GM12875 (cell line): ENCODE results near the gene SMIM31.

Experiments
- H3K4me3 ChIP-seq: one replicate; pipeline ENCODE4 v1.5.1; 2011; ENCODE audit warnings: low read depth, low read length, control low read depth
- TF ChIP-seq, protein P1 (sequence below): IDR thresholded peaks from 2 replicates; pipeline ENCODE4 v1.5.1; 2011; ENCODE audit warnings: low read depth, mild to moderate bottlenecking, control low read depth, inconsistent platforms, low read length, moderate library complexity, borderline replicate concordance; ENCODE audit not compliant: insufficient read depth

The SMIM31 gene

DNA sequence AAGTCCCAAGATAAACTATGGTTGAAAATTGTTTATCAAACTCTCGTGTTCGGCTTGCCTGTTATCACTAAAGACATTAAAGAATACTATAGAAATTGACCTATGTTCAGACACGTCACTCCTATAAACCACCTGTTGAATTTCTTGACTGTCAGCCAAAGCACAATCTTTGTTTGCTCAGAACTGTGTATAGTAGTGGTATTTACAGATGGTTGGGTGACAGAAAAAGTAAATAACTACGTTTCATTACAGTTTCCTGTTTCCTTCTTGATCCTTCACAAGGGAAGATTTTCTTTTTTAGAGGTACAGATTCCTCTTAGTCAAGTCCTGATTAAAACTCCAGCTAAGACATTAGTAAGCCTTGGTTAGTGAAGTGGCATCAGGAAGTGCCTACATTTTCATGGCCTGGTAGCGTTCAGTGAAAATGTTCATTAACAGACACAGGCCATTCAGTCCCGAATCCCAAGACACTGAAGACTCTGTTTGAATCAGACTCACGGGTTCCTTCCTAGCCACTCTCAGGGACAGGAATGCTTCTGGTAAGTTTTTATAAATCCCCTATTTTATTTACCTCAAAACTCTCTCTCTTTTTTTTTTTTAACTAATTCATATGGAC lies at the start of gene SMIM31:
Gene SMIM31, plus strand, starts transcription at position 259 of the 616 bp plus-strand sequence. CDS start 16,313 bp downstream, outside the sequence.
- TF ChIP-seq, protein P1, sequence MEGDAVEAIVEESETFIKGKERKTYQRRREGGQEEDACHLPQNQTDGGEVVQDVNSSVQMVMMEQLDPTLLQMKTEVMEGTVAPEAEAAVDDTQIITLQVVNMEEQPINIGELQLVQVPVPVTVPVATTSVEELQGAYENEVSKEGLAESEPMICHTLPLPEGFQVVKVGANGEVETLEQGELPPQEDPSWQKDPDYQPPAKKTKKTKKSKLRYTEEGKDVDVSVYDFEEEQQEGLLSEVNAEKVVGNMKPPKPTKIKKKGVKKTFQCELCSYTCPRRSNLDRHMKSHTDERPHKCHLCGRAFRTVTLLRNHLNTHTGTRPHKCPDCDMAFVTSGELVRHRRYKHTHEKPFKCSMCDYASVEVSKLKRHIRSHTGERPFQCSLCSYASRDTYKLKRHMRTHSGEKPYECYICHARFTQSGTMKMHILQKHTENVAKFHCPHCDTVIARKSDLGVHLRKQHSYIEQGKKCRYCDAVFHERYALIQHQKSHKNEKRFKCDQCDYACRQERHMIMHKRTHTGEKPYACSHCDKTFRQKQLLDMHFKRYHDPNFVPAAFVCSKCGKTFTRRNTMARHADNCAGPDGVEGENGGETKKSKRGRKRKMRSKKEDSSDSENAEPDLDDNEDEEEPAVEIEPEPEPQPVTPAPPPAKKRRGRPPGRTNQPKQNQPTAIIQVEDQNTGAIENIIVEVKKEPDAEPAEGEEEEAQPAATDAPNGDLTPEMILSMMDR, result no peak

DNA sequence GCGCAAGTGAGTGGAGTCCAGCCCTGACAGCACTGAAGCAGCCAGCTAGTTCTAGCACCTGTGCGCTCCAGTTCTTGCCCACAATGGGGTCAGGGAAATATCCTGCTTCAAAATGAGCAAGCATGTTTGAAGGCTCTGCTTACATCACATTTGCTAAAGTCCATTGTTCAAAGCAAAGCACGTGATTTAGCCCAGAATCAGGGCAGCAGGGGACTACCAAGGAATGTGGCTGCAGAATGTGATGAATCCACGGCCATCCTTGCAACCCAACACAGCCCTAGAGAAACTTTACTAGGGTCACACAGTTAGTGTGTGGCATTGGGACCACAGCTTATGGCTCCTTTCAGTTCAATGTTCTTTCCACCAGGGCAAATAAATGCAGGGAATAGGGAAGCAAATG lies 47.3 kb upstream of the SMIM31 start:
- TF ChIP-seq, protein P1, result no peak
- no peak overlapping the region for H3K4me3 ChIP-seq

More for the DNA sequence above, at the start of gene SMIM31:
- no peak within 1 kb of the TSS for H3K4me3 ChIP-seq

- TF ChIP-seq, protein P1, result peak; percentile 28; the same call in 1 of the 2 replicates
- H3K4me3 ChIP-seq, result no peak overlapping the region
Measured at GRCh38 chr4:164716901-164717300, 37.0 kb upstream of the SMIM31 start.

DNA sequence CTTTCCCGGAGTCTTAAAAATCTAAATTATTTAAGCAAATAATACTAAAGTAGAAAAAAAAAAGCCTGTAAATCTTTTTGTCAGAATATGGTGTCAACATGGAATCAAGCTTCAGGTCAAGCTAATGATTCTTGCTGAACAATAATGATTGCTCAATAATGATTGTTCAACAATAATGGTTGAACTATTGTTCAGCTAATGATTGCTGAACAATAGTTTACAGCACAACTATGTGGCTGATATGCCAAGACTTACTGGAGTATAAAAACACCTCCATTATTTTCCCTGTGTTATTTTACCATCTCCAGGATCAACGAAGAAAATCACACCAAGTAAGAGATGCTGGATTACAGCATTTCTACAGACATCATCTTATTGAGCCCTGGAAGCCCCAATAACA lies 35.1 kb upstream of the SMIM31 start:
- TF ChIP-seq, protein P1, result no peak
- no peak overlapping the region for H3K4me3 ChIP-seq

DNA sequence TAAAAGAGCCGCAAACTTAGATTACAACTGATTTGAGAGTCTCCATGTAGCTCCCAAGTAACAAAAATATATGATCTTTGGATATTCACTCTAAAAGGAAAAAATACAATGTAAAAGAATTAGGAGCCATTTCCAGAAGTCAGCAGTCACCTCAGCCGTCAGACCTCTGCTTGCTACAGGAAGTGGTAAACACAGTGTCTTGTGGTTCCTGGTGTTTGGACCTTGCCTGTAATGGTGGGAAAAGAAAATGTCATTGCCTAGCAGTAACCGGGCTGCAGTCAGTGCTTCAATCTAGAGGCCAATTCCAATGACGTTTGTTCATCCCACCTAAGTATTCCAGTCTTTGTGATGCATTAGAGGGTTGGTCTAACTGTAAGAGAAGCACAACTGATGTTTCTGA lies 28.9 kb upstream of the SMIM31 start:
- TF ChIP-seq, protein P1, result no peak
- no peak overlapping the region for H3K4me3 ChIP-seq

GRCh38 chr4:164730705-164731393 lies 23.1 kb upstream of the SMIM31 start:
- TF ChIP-seq, protein P1, result no peak

More at GRCh38 chr4:164730705-164731393, 23.1 kb upstream of the SMIM31 start:
- H3K4me3 ChIP-seq, result no peak overlapping the region
